Skin epidermis (tissue), 12 donors: ENCODE measurements around the gene PYDC1.
A peak's percentile ranks its signal among the peaks of the same experiment; 100 is the strongest.
"Not testable (repeated sequence)": the region's sequence is repeated elsewhere in the genome, so short reads cannot be mapped to it uniquely, and the experiment has no call there.

Source experiments
- H3K27ac ChIP-seq, 21 experiments: fragments of 200-600 bp; sonication (generic) in 11 of 21; one replicate each; pipeline ENCODE4 v1.5.0; 2020; ENCODE audit warnings: mild to moderate bottlenecking in 3 of 21, inconsistent platforms in 2 of 21, moderate library complexity in 2 of 21
- H3K4me3 ChIP-seq, 7 experiments: fragments of 200-600 bp; sonication (generic) in 2 of 7; one replicate each; pipeline ENCODE4 v1.5.0; 2020; ENCODE audit warnings: inconsistent platforms in 2 of 7, mild to moderate bottlenecking in 2 of 7, moderate library complexity in 1 of 7

PYDC1 gene

GRCh38 chr16:31200111-31200510 is 16.8 kb downstream of the PYDC1 start:
- H3K4me3 ChIP-seq: not testable (repeated sequence)
- peak overlapping the region in 3 of 21 experiments; percentile 6 to 10 (median 9) for H3K27ac ChIP-seq

DNA sequence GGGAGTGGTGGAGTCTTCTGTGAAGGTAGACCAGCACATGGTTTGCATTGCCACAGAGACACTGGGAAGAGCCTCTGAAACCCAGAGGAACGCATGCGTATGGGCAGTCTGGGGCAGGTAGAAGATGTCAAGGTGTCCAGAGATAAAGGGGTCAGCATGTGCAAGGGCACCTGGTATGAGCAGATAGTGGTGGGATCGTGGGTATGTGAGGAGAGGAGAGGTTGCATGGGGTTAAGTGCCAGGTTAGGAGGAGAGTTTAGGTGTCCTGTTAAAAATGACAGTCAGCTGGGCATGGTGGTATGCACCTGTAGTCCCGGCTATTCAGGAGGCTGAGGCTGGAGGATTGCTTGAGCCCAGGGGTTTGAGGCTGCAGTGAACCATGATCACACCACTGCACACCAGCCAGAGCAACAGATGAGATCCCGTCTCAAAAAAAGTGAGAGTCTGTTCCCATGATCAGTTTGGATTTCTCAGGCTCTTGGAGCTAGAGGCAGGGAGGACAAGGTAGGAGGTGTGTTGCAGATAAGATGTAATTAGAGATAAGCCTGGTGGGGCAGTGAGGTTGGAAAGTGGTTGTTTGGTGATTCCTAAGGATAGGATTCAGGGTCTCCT is 17.4 kb downstream of the PYDC1 start:
- no peak overlapping the region for H3K4me3 ChIP-seq
- peak overlapping the region in 3 of 21 experiments; percentile 6 to 10 (median 6) for H3K27ac ChIP-seq

GRCh38 chr16:31198207-31198882 is 18.6 kb downstream of the PYDC1 start:
- no peak overlapping the region for H3K4me3 ChIP-seq
- peak overlapping the region in 4 of 21 experiments; percentile 9 to 37 (median 16) for H3K27ac ChIP-seq

DNA sequence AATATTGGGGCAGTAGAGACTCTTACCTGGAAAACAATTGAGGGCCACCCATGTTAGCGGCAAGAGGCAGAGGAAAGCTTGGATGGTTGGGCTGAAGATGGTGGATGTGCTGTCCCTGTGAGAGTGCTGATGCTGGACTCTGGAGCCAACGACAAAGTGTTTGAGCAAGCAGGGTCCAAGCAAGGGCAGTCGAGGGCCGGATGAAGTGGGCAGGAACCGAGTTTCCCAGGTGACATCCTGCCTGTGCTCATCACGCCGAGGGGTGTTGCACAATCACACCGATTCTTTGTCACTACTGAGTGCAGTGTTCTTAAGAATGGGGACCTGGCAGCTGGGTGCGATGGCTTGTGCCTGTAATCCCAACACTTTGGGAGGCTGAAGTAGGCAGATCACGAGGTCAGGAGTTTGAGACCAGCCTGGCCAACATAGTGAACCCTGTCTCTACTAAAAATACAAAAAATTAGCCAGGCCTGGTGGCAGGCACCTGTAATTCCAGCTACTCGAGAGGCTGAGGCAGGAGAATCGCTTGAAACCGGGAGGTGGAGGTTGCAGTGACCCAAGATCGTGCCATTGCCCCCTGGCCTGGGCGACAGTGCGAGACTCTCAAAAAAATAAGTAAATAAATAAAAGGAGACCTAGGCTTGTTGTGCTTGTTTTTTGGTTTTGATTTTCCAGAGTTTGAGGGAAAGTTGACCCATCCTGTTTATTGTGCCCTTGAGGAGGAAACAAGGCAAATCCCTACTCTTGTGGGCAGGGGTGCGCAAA is 20.4 kb downstream of the PYDC1 start:
- no peak overlapping the region for H3K4me3 ChIP-seq
- H3K27ac ChIP-seq: no peak overlapping the region

GRCh38 chr16:31195861-31196260 is 21.1 kb downstream of the PYDC1 start:
- not testable (repeated sequence) for H3K4me3 ChIP-seq, H3K27ac ChIP-seq

DNA sequence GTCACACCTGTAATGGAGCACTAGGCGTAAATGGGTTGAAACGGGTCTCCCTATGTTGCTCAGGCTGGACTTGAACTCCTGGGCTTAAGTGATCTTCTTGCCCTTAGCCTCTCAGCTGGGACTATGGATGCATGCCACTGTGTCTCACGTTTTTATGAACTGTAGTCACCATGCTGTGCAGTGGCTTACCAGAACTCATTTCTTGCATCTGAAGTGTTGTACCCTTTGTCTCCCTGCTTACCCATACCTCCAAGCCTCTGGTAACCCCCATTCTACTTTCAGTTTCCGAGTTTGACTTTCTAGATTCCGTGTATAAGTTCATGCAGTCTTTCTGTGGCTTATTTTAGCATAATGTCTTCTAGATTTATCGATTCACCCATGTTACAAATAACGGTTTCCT is 22.0 kb downstream of the PYDC1 start:
- H3K27ac ChIP-seq: no peak overlapping the region

GRCh38 chr16:31193874-31194273 is 23.1 kb downstream of the PYDC1 start:
- H3K27ac ChIP-seq: no peak overlapping the region
- H3K4me3 ChIP-seq: no peak overlapping the region

More for the DNA sequence above, 22.0 kb downstream of the PYDC1 start:
- no peak overlapping the region for H3K4me3 ChIP-seq

DNA sequence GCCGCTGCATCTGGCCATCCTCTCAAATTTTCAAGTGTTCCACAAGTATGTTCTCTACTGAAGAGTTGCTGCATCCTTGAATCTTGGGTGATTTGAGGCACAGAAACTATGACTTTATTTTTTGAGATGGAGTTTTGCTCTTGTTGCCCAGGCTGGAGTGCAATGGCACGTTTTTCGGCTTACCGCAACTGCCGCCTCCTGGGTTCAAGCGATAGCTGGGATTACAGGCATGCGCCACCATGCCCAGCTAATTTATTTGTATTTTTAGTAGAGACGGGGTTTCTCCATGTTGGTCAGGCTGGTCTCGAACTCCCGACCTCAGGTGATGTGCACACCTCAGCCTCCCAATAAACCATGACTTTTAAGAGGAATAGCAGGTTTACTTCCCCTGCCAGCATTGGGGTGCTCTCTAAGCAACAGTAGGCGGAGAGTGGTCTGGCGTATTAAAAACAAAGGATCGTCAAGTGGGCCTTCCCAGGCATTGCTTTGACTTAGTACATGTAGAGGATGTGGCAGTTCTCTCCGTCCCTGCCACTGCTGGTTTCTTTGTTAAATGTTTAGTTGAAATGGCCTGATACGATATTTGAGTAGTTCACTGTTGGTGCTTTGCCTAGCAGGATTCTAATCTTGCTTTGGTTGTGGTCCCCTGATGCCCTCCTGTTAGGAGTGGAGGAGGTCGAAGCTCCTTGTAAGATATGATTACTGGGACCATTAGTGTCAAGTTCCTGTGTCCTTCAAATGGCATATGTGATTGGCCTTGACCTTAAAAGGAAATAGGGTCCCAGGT is 23.9 kb downstream of the PYDC1 start:
- Histone ChIP-seq H3K27ac (no peak overlapping the region), H3K4me3 (no peak overlapping the region)

DNA sequence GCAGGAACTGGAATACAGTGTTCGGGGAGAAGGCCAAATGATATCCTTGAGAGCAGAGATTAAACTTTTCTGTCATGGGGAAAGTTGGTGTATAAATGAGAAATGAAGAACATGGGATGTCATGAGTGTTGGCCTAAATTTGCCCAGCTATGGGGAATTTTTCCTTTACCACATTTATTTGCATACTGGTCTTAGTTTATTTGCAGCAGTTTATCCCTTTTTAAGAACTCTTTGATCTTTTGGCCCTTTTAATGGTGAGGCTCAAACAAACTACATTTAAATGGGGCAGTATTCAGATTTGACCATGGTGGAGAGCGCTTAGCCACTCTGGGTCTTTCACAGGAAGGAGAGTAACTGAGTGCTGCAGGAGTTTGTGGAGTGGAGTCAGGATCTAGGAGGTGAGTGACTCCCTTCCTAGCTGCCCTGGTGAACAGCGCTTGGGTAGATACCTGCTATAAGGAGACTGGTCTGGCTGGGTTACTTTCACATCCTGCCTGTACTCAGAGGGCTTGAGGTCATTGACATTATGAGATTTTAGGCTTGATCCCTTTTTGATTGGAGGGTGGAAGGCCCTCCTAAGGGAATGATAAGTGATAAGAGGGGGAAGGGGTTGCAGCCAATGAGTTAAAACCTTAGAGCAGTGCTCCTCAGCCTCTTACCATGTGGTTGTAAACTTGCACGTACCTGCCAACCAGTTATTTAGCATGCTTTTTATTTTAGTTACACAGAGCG is 25.1 kb downstream of the PYDC1 start:
- Histone ChIP-seq H3K27ac (no peak overlapping the region), H3K4me3 (no peak overlapping the region)

- no peak overlapping the region for H3K4me3 ChIP-seq
Observed at GRCh38 chr16:31190818-31191444, 26.0 kb downstream of the PYDC1 start.

GRCh38 chr16:31190061-31190460 is 26.9 kb downstream of the PYDC1 start:
- Histone ChIP-seq H3K4me3 (no peak overlapping the region), H3K27ac (no peak overlapping the region)

More at GRCh38 chr16:31190818-31191444, 26.0 kb downstream of the PYDC1 start:
- H3K27ac ChIP-seq: no peak overlapping the region

DNA sequence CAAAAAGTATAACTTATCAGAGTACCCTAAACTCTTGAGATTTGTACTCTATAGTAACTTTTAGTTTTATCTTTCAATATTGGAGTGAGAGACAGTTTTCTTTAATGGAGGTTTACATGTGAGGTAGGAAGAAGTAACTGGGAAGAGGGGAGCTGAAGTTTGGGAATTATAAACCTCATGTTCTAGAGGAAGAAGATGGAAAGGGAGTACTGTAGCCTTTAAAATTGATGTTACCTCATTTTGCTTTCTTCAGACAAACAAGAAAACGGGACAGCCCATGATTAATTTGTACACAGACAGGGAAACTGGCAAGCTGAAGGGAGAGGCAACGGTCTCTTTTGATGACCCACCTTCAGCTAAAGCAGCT is 27.5 kb downstream of the PYDC1 start:
- H3K4me3 ChIP-seq: no peak overlapping the region
- H3K27ac ChIP-seq: no peak overlapping the region

DNA sequence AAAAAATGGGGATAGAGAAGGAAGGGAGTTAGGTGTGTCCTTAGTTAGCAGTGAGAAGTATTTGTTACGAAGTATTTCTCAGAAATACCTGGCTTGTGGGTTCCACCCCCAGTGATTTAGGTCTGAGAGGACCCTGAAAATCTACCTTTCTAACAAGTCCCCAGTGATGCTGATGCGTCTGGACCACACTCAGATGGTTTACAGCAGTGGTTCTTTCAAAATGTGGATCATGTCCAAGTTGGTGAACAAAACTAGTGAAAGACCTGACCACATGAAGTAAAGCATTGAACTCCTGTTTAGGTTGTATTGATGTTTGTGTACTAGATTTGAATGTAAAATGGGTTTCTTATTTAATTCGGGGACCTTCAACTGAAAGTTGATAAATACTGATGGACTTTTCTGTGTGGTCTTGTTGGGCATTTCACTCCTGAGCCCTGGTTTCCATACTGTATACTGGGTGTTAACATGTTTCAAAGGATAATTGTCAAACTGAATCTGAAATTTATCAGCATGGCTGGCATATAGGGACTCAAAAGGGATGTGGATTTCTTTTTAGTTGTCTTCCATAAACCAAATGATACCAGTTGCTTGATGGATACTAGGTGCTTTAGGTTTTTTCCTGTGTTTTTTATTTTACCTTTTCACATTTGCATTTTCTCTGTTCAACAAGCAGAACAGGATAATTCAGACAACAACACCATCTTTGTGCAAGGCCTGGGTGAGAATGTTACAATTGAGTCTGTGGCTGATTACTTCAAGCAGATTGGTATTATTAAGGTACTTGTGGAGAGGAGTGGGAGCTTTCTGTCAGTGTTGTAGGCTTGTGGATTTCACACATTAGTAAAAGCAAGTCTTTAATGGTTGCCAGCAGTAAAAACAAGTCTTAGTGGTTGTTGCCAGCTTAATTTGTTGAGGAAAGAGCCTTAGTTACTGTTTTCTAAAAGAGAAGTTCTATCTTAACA is 28.2 kb downstream of the PYDC1 start:
- Histone ChIP-seq H3K27ac (peak overlapping the region in 1 of 21 experiments; percentile 22), H3K4me3 (no peak overlapping the region)

- no peak overlapping the region for H3K4me3 ChIP-seq
- H3K27ac ChIP-seq: no peak overlapping the region
Observed at GRCh38 chr16:31187808-31188189, 29.1 kb downstream of the PYDC1 start.

GRCh38 chr16:31186930-31187807 is 29.8 kb downstream of the PYDC1 start:
- Histone ChIP-seq H3K27ac (peak overlapping the region in 1 of 21 experiments; percentile 6), H3K4me3 (no peak overlapping the region)

DNA sequence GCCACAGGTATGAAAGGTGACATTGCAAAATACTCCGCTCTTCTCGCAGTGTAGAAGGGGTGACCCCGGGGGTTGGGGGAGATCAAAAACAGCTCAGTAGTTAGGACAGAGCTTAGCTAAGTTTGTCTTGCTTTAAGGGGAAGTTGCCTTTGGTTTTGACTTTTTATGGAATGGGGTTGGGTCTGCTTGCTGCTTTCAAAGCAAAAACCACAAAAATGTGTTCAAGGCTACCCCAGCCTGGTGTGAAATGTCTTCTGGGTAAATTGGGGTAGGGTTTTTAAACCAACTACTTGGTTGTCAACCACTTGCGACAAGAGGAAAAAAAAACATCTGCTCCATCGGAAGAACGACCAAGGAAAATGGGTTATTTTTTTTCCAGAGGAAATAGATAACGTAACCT is 30.8 kb downstream of the PYDC1 start:
- no peak overlapping the region for H3K4me3 ChIP-seq
- H3K27ac ChIP-seq: peak overlapping the region in 1 of 21 experiments; percentile 6

DNA sequence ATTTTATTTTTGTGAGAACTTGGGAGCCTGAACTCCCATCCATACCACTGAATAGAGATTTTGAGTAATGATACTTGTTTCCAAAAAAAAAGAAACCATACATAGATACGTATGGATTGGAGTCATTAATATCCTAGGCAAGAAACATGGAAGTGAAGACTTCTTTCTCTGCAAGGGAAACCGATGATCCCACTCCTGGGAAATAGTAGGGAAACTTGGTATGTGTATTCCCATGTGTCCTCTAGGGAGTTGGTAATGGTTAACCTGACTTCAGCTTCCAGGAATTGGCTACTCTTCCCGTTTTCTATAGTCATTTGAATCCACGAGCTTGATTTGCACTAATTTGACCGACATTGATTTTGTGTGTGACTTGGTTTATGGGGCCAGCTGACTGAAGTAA is 31.6 kb downstream of the PYDC1 start:
- H3K27ac ChIP-seq: no peak overlapping the region
- H3K4me3 ChIP-seq: no peak overlapping the region
